GM18498 (cell line): ENCODE measurements around the gene PHTF2.
"Not testable (repeated sequence)": the region's sequence is repeated elsewhere in the genome, so short reads cannot be mapped to it uniquely, and the experiment has no call there.

Source experiments
- ATAC-seq: cut with Tn5 transposase; IDR thresholded peaks from one replicate; pipeline ENCODE4 v1.9.1; 2021; ENCODE audit warnings: mild to moderate bottlenecking, moderate library complexity; ENCODE audit not compliant: unreplicated experiment

PHTF2 gene

DNA sequence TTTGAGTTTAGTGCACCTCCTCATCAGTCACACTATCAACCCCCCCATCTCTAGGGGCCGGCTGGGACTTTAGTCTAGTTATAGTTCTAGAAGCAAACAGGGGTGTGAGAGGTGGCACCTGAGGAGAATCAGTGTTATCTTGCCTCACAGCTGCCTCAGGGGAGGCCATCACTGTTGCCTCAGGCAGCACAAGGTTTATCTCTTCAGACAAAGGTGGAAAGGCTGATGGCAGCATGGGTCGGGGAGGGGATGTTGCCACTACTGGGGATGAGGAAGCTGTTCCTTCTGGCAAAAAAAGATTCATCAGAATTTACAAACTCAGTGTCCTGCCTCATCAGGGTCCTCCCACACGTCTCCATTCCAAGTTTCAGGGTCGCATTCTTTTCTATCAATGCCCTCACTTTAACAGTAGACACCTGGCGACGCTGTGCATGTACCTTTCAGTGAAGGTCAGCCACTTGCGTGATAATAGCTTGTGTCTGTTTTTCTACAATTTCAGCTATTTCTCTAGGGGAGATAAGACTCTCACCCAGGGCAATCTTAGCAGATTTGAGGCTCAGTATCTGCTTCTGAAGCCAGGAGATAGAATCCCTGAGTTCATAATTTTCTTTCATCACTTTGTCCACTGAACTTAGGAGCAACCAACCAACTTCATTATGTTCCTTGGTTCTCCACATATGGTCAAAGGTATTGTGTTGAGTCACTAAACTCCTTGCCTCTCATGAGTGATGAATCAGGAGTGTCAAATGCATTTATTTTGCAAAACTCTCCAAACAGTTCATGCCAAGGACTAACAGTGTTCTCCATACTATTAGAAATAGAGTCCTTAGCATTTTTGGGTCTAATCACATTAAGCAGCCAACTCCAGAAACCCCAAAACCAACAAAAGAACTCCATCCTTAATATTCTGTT, 75.1 kb downstream of the PHTF2 start:
- ATAC-seq, result not testable (repeated sequence)

DNA sequence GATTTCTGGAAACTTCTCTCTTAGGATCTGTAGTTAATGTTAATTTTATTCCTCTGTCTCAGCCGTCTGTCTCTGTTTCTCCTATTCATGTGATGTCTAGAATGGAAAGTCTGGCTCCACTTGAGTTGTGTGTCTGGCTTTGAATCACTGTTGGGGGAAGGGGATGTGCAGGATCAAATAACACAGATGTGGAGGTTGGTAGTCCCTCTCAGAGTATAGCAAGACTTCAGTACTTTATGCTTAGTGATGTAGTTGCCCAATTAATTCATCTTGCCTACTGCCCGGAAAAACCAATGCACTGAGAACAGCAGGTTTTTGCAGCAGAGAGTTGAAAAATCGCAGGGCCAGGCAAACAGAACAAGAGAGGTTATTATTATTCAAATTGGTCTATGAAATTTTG, 79.2 kb downstream of the PHTF2 start:
- no peak for ATAC-seq

- ATAC-seq, result no peak
Measured at GRCh38 chr7:77878500-77878899, 79.9 kb downstream of the PHTF2 start.

GRCh38 chr7:77879272-77879671, 80.7 kb downstream of the PHTF2 start:
- ATAC-seq, result no peak

DNA sequence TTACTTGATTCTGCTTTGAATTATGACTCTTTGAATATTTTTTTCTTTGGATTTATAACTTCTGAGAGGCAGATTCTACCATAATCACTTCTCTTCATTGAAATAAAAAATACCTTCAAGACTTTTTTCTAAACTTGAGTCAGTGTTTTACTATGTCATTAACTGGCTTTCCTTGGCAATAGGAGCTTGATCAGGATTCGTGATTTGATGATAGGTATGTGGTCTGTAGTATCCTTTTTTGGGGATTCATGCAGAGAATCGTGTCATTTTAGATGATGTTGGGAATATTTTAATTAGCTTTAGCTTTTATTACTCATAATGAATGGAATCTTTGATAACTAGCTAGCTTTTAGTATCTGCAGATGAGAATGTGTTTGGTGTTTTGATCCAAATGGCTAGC, 83.3 kb downstream of the PHTF2 start:
- no peak for ATAC-seq

DNA sequence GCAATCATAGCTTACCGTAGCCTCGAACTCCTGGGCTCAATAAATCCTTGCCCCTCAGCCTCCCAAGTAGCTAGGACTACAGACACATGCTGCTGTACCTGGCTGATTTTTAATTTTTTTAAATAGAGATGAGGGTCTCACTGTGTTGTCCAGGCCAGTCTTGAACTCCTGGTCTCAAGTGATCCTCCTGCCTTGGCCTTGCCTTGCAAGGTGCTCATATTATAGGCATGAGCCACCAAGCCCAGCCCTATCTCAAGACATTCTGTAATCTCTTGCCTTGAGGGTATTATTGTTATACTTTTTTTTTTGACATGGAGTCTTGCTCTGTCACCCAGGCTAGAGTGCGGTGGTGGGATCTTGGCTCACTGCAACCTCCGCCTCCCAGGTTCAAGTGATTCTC, 86.6 kb downstream of the PHTF2 start:
- ATAC-seq, result no peak

DNA sequence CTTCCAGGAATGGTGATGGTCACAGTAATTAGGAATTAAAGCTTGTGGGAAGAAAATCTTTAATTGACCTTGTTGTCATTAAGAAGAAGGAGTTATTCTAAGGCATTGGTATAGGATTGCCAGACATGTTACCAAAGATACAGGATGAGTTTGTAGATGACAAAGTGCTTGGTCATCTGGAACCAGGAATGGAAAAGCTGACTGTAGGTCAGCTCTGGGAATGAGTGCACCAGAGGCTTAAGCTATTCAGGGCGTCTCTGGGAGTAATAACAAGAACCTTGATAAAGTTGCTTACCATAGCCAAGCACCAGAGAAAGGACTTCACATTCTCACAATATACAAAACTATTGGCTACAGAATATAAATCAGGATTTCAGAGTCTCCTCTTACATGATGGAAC, 89.0 kb downstream of the PHTF2 start:
- ATAC-seq, result no peak

- ATAC-seq, result no peak
Measured at GRCh38 chr7:77888998-77889397, 90.4 kb downstream of the PHTF2 start.

DNA sequence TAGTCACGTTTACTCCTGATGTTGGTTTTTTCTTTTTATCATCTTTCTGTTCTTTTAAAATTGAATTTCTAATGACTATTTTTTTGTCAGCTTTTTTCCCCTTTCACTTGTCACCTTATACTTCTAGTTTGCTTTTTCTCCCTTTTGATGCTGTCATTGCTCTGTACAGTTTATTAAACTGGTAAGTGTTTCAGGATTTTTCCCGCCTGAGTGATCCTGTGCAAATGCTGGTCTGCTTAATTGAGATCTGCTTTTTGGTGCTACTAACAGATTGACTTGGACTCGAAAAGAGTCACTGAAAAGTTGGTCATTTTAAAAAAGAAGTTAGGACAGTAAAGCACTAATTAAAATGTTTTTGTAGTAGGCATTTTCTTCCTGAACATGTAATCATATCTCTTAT, 95.2 kb downstream of the PHTF2 start:
- ATAC-seq, result no peak

DNA sequence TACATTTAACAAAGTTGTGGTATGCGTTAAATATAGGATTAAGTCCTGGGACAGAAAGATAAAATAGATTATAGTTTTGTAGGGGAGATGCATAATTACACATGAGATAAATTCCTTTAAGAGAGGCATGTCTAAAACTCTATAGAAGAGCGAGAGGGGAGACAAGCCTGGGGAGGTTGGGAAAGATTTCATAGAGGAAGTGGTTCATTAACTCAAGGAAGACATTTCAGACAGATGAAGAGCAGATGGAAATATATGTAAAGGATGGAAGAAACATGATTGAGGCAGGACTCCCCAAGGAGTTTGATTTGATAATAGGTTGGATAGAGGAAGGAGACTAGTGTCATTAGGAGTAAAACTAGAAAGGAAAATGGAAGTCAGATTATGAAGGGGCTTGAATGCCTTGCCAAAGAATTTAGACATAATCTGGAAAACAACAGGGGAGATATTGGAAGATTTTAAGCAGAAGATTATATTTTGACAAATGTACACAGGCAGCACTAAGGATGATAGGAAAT, 96.1 kb downstream of the PHTF2 start:
- ATAC-seq, result no peak

DNA sequence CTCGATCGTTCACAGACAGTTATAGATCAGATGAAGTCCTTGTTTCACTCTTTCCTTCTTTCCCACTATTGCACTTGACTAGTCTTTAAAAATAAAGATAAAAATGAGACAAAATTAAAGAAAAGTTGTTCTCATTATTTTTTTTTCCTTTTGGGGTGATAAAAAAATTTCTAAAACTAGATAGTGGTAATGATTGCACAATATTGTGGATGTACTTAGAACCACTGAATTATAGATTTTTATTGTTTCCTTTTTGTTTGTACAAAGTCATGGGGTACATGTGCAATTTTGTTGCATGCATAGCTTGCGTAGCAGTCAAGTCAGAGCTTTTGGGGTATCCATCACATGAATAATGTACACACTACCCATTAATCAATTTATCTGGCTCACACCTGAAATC, 97.3 kb downstream of the PHTF2 start:
- ATAC-seq, result no peak

- ATAC-seq, result no peak
Measured at GRCh38 chr7:77897004-77897547, 98.5 kb downstream of the PHTF2 start.

DNA sequence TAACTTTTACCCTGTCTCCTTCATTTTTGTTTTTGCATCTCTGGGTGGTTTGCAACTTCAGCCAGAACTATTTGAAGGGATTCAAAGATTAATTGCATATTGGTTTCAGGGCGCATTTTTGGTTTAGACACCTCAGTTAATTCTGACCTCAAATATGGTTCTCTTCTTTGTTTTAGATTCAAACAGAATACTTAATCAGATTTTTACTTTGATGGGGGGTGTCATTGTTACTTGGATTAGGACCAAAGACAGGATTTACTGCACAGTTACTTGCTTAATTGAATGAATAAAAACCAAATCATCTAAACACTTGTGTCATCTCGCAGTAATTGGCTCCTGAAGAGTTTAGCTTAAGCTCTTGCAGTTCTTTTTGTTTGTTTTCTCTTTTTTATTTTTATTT, 100.9 kb downstream of the PHTF2 start:
- no peak for ATAC-seq

DNA sequence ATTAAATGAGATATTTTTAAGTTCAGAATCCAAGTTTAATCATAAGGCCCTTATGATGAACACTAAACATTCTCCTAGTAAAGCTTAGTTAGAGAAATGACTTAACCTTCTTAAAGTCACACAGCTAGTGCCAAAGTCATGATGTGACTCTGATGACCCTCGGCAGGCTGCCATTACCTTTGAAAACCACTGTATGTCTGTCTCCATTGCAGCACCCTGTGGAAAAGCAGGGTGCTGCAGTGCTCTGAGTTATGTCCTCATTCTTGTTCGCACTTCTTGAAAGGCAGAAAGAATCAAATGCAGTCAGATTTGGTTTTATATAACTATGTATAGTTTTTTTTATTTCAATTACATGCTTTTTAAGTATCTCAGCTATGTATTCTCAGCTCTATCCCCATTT, 105.0 kb downstream of the PHTF2 start:
- ATAC-seq, result no peak

DNA sequence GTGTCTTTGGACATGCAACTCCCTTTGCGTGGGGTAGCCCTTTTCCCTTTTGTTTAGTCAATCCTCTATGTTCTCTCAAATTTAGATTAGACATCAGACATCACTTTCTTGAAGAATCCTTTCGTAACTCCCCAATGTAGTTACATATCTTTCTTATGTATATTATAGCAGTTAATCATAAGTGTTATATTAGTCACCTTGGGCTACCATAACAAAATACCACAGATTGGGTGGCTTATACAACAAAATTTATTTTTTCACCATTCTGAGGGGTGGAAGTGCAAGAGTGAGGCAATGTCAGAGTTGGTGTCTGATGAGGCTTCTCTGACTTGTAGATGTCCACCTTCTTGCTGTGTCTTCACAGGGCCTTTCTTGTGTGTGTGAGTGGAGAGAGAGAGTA, 105.7 kb downstream of the PHTF2 start:
- no peak for ATAC-seq

DNA sequence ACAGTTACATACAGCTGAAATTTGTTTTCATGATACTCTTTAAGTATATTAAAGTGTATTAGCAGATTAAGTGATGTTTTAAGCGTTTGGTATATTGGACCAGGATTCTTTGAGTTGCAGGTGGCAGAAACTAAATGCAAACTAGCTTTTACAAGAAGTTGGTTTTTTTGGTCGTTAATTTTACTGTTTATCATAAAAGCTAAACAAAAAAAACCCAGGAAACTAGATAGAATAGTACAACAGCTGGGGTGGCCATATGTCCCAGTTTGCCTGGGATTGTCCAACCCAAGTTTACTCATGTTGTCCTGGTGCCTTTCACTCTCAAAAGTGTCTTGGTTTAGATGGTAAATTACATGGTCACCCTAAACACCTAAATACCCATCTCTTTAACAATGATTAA, 108.7 kb downstream of the PHTF2 start:
- no peak for ATAC-seq

DNA sequence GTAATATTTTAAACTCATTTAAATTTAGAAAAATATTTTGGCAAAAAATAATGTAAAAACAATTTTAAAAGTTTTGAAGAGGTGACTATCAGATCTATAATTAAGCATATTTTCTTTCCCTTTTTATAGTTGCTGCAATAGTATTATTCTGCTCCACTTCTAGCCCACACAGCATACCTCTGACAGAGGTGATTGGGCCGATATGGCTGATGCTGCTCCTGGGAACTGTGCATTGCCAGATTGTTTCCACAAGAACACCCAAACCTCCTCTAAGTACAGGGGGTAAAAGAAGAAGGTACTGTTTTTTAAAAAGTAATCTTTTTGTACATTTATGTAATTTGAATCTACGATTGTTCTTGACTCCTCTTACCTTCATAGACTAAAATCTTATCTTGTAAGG, 110.1 kb downstream of the PHTF2 start:
- ATAC-seq, result no peak

DNA sequence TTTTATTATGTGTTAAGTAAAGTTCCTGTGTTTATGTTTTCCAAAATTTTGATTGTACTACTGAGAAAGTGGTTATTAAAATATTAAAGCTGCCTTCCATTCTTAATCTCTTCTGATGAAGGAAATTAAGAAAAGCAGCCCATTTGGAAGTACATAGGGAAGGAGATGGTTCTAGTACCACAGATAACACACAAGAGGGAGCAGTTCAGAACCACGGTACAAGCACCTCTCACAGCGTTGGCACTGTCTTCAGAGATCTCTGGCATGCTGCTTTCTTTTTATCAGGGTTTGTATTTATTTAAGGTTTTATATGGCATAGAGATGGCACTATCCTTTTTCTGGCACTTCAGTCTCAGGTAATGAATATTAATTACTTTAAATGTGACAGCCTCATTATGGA, 111.6 kb downstream of the PHTF2 start:
- no peak for ATAC-seq

DNA sequence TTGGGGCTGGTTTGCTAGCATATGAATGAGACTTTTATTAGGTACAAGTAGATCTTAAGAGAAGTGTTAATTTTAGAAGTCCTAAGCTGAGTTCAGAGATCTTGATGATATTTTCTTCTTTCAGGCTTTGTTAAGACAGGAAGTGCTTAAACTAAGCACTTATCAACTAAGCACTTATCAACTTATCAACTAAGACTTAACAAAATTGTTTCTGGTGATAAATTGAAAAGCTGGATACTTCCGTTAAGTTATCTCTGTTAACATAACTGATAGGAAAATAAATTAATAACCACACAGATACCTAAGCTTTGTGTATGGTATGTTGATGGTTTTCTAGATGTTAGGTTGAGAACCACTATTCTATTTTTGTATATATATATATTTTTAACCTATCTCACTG, 113.7 kb downstream of the PHTF2 start:
- ATAC-seq, result no peak

DNA sequence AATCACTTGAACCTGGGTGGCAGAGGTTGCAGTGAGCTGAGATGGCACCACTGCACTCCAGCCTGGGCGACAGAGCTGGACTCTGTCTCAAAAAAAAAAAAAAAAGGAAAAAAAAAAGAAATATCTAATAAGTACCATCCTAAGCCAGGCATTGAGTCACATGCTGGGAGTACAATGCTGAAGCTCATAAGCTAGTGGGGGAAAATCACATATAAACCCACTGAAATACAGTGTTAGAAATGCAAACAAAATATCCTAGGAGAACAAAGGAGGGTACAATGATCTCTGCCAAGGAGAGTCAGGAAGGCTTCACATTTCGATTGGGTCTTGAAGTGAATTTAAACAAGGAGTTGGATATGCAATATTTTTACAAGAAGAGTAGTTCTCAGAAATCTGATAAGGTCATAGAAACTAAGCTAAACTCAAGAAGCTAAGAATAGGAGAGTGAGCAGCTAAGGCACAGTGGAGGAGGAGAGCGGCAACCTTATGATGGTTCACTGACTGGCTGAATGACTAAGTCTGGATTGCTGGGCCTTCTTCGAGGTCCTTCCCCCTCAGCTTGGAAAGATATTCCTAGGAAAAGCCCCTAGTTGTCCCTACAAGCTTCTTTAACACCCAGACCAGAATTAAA, 115.5 kb downstream of the PHTF2 start:
- no peak for ATAC-seq

DNA sequence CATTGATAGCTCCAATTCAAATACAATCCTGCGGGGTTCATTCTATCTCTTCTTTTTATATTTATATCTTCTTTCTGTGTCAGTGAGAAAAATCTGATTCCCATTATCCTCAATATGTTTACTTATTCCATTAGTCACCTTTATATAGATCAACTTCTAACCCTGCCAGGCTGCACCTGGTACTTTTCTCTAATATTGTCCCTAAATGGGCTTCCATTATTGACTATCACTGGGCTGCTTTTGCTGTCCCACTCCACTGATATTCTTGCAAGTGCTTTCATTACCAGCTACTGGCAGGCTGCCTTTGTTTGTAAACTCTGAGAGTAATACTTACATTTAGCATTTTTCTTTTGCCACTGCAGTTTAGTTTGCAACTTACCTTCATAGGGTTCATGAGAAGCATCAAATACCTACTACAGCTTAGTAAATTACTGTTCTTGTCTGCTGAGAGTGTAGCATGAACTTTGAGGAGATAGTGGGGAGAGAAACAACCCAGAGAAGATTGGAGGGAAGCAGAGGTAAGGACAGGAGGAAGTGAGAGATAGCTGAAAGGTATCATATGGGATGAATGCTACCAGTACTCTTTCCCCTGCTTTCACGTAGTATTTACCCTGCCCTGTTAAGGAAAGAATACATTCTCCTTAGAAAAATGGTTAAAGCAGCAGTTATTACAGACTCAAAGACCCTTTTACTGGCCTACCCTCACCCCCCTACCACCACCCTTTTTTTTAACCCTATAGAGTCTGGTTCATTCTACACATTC, 119.1 kb downstream of the PHTF2 start:
- ATAC-seq, result no peak
